GM23338 (cell line): ENCODE measurements around the gene CIITA. TPM values are rescaled to one million over a fixed set of nuclear protein-coding genes. Genes with fewer than 3 reads are reported as not detected.

ENCODE experiments used
- ATAC-seq: fragments of 200-7000 bp; cut with Tn5 transposase; 3 replicates; pipeline ENCODE4 v1.9.1; 2020
- DNase-seq: peaks from one replicate; pipeline ENCODE4 v3.0.0-alpha.2; 2015; ENCODE audit warnings: low spot score
- H2AFZ ChIP-seq: fragments of 200-600 bp; sonication (generic); 2 replicates; pipeline ENCODE4 v1.8.0; 2016; ENCODE audit warnings: antibody characterized with exemption, mild to moderate bottlenecking, moderate library complexity
- H3F3A ChIP-seq: fragments of 200-600 bp; sonication (generic); replicated peaks from 2 replicates; pipeline ENCODE4 v1.8.0; 2017; ENCODE audit warnings: antibody characterized with exemption, mixed run types, low read depth
- H3K27ac ChIP-seq: fragments of 200-600 bp; sonication (generic); 2 replicates; pipeline ENCODE4 v1.6.1; 2016; ENCODE audit warnings: low read depth
- H3K27me3 ChIP-seq: fragments of 200-600 bp; sonication (generic); 2 replicates; pipeline ENCODE4 v1.8.0; 2016; ENCODE audit warnings: mild to moderate bottlenecking, mixed run types, moderate library complexity; ENCODE audit not compliant: insufficient read depth
- H3K36me3 ChIP-seq: fragments of 200-600 bp; sonication (generic); 2 replicates; pipeline ENCODE4 v1.8.0; 2016; ENCODE audit warnings: mild to moderate bottlenecking; ENCODE audit not compliant: insufficient read depth
- H3K4me1 ChIP-seq: fragments of 200-600 bp; sonication (generic); 2 replicates; pipeline ENCODE4 v1.8.0; 2016; ENCODE audit warnings: mild to moderate bottlenecking, moderate library complexity; ENCODE audit not compliant: insufficient read depth
- H3K4me2 ChIP-seq: fragments of 200-600 bp; sonication (generic); 2 replicates; pipeline ENCODE4 v1.7.1; 2017; ENCODE audit warnings: mixed run types
- H3K4me3 ChIP-seq: fragments of 200-600 bp; sonication (generic); 2 replicates; pipeline ENCODE4 v1.6.1; 2016; ENCODE audit warnings: mixed run types
- H3K79me2 ChIP-seq: fragments of 200-600 bp; sonication (generic); replicated peaks from 2 replicates; pipeline ENCODE4 v1.8.0; 2017; ENCODE audit warnings: mild to moderate bottlenecking; ENCODE audit not compliant: insufficient read depth
- H3K9me2 ChIP-seq: fragments of 200-600 bp; sonication (generic); 2 replicates; pipeline ENCODE4 v1.8.0; 2017; ENCODE audit not compliant: insufficient read depth
- H4K20me1 ChIP-seq: fragments of 200-600 bp; sonication (generic); replicated peaks from 2 replicates; pipeline ENCODE4 v1.8.0; 2017; ENCODE audit warnings: mild to moderate bottlenecking; ENCODE audit not compliant: insufficient read depth
- H3K27ac Mint-ChIP-seq: 2 replicates; pipeline ENCODE4 v1.8.0; 2020; ENCODE audit warnings: inconsistent platforms, mild to moderate bottlenecking, moderate library complexity, mixed read lengths
- H3K27me3 Mint-ChIP-seq: 3 replicates; pipeline ENCODE4 v1.8.0; 2022; ENCODE audit warnings: low read depth, mild to moderate bottlenecking, moderate library complexity, mixed read lengths, inconsistent platforms; ENCODE audit not compliant: insufficient read depth, poor library complexity
- H3K36me3 Mint-ChIP-seq: 3 replicates; pipeline ENCODE4 v1.8.0; 2021; ENCODE audit warnings: low read depth, mild to moderate bottlenecking, inconsistent platforms, moderate library complexity, mixed read lengths
- H3K4me1 Mint-ChIP-seq: 3 replicates; pipeline ENCODE4 v1.8.0; 2020; ENCODE audit warnings: mild to moderate bottlenecking, inconsistent platforms, mixed read lengths
- H3K4me3 Mint-ChIP-seq: 3 replicates; pipeline ENCODE4 v1.8.0; 2021; ENCODE audit warnings: moderate library complexity, mild to moderate bottlenecking, inconsistent platforms, mixed read lengths
- H3K9me3 Mint-ChIP-seq: 3 replicates; pipeline ENCODE4 v1.8.0; 2020; ENCODE audit warnings: moderate library complexity, mild to moderate bottlenecking, inconsistent platforms, mixed read lengths
- CREB1 ChIP-seq: fragments of 250-450 bp; sonication (Bioruptor Pico); IDR thresholded peaks from 2 replicates; pipeline ENCODE4 v1.5.0; 2020; ENCODE audit warnings: low read depth, mild to moderate bottlenecking, moderate library complexity
- CTCF ChIP-seq, 2 experiments: fragments of 200-600 bp in 1 of 2; sonication (generic) in 1 of 2; conservative IDR thresholded peaks; 2 replicates each; pipeline versions ENCODE4 v1.5.1 to v1.6.1; 2016 to 2017; ENCODE audit warnings: antibody characterized with exemption in 2 of 2, low read depth in 2 of 2, mild to moderate bottlenecking in 2 of 2, moderate library complexity in 1 of 2
- ETS1 ChIP-seq: IDR thresholded peaks from 2 replicates; pipeline ENCODE4 v1.6.1; 2016; ENCODE audit warnings: antibody characterized with exemption
- EZH2phosphoT487 ChIP-seq: fragments of 200-600 bp; sonication (generic); IDR thresholded peaks from one replicate; pipeline ENCODE4 v1.8.1; 2018; ENCODE audit warnings: antibody characterized with exemption; ENCODE audit not compliant: unreplicated experiment
- NANOG ChIP-seq: IDR thresholded peaks from 2 replicates; pipeline ENCODE4 v1.6.1; 2016; ENCODE audit warnings: antibody characterized with exemption, borderline replicate concordance
- POLR2AphosphoS5 ChIP-seq: IDR thresholded peaks from 2 replicates; pipeline ENCODE4 v1.6.1; 2016; ENCODE audit warnings: antibody characterized with exemption, low read depth
- REST ChIP-seq: IDR thresholded peaks from one replicate; pipeline ENCODE4 v1.6.1; 2018; ENCODE audit warnings: antibody characterized with exemption; ENCODE audit not compliant: unreplicated experiment
- STAT1 ChIP-seq: IDR thresholded peaks from one replicate; pipeline ENCODE4 v1.6.1; 2016; ENCODE audit warnings: antibody characterized with exemption; ENCODE audit not compliant: unreplicated experiment
- ZNF114 ChIP-seq: fragments of 250-450 bp; sonication (Bioruptor Pico); IDR thresholded peaks from 2 replicates; pipeline ENCODE4 v1.5.0; 2020; ENCODE audit warnings: mild to moderate bottlenecking, moderate library complexity
- ZNF462 ChIP-seq: fragments of 250-450 bp; sonication (Bioruptor Pico); IDR thresholded peaks from 2 replicates; pipeline ENCODE4 v1.5.0; 2020; ENCODE audit warnings: mild to moderate bottlenecking, moderate library complexity
- polyA plus RNA-seq: library from polyadenylated mRNA; unstranded; fragments of >200 nt; fragmentation: Nextera tagmentation; extraction: Ambion mirVana; gene quantifications from 2 replicates; pipeline ENCODE4 v1.2.1, GENCODE V29; 2016
- total RNA-seq: library from RNA; depleted of rRNA; stranded (reverse); fragments of >200 nt; shearing (Covaris generic); gene quantifications from 2 replicates; pipeline ENCODE4 v1.2.3, GENCODE V29; 2014

CIITA gene
- total and polyA plus RNA-seq, 2 experiments from 2014 or later = 0.10 to 0.57 TPM

GRCh38 chr16:10896723-10897122 is 19.7 kb downstream of the CIITA start (continued):
- no peak for TF ChIP-seq CTCF (conservative IDR thresholded peaks at IDR 0.05; ENCODE audit: low read depth in 2 of 2)
- no peak for TF ChIP-seq STAT1
- no peak for TF ChIP-seq POLR2AphosphoS5
- no peak for TF ChIP-seq CREB1 (CRISPR knock-in tag)
- TF ChIP-seq NANOG = no peak

GRCh38 chr16:10897134-10897533 is 20.1 kb downstream of the CIITA start:
- Histone ChIP-seq H2AFZ (no peak overlapping the region), H3K79me2 (no peaks in the 10 kb centered on the region), H3K27me3 (no peaks in the 10 kb centered on the region), H3K27ac (no peak overlapping the region), H3K4me3 (no peak overlapping the region), H3K4me2 (no peak overlapping the region), H4K20me1 (no peaks in the 10 kb centered on the region), H3K36me3 (no peaks in the 10 kb centered on the region), H3K4me1 (peaks cover 3% of the 10 kb centered on the region; the same call in 1 of the 2 replicates), H3K9me2 (no peaks in the 10 kb centered on the region), H3F3A (no peaks in the 10 kb centered on the region)
- Mint-ChIP-seq H3K9me3 (no peaks in the 10 kb centered on the region; the same call in 2 of the 3 replicates), H3K27me3 (peaks cover 10% of the 10 kb centered on the region), H3K27ac (no peak overlapping the region), H3K36me3 (no peaks in the 10 kb centered on the region; the same call in 2 of the 3 replicates), H3K4me3 (no peak overlapping the region), H3K4me1 (peaks cover 11% of the 10 kb centered on the region)
- no peak for ATAC-seq
- no peak for DNase-seq
- TF ChIP-seq CTCF (conservative IDR thresholded peaks at IDR 0.05; ENCODE audit: low read depth in 2 of 2) = no peak
- no peak for TF ChIP-seq ZNF462 (CRISPR knock-in tag)
- no peak for TF ChIP-seq NANOG
- TF ChIP-seq ZNF114 = no peak
- no peak for TF ChIP-seq REST
- TF ChIP-seq EZH2phosphoT487 = no peak
- no peak for TF ChIP-seq ETS1
- no peak for TF ChIP-seq CREB1 (CRISPR knock-in tag)
- no peak for TF ChIP-seq STAT1
